ENCODE results near the gene USP4.
A peak's percentile ranks its signal among the peaks of the same experiment; 100 is the strongest.

USP4 gene, protein sequence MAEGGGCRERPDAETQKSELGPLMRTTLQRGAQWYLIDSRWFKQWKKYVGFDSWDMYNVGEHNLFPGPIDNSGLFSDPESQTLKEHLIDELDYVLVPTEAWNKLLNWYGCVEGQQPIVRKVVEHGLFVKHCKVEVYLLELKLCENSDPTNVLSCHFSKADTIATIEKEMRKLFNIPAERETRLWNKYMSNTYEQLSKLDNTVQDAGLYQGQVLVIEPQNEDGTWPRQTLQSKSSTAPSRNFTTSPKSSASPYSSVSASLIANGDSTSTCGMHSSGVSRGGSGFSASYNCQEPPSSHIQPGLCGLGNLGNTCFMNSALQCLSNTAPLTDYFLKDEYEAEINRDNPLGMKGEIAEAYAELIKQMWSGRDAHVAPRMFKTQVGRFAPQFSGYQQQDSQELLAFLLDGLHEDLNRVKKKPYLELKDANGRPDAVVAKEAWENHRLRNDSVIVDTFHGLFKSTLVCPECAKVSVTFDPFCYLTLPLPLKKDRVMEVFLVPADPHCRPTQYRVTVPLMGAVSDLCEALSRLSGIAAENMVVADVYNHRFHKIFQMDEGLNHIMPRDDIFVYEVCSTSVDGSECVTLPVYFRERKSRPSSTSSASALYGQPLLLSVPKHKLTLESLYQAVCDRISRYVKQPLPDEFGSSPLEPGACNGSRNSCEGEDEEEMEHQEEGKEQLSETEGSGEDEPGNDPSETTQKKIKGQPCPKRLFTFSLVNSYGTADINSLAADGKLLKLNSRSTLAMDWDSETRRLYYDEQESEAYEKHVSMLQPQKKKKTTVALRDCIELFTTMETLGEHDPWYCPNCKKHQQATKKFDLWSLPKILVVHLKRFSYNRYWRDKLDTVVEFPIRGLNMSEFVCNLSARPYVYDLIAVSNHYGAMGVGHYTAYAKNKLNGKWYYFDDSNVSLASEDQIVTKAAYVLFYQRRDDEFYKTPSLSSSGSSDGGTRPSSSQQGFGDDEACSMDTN

DNA sequence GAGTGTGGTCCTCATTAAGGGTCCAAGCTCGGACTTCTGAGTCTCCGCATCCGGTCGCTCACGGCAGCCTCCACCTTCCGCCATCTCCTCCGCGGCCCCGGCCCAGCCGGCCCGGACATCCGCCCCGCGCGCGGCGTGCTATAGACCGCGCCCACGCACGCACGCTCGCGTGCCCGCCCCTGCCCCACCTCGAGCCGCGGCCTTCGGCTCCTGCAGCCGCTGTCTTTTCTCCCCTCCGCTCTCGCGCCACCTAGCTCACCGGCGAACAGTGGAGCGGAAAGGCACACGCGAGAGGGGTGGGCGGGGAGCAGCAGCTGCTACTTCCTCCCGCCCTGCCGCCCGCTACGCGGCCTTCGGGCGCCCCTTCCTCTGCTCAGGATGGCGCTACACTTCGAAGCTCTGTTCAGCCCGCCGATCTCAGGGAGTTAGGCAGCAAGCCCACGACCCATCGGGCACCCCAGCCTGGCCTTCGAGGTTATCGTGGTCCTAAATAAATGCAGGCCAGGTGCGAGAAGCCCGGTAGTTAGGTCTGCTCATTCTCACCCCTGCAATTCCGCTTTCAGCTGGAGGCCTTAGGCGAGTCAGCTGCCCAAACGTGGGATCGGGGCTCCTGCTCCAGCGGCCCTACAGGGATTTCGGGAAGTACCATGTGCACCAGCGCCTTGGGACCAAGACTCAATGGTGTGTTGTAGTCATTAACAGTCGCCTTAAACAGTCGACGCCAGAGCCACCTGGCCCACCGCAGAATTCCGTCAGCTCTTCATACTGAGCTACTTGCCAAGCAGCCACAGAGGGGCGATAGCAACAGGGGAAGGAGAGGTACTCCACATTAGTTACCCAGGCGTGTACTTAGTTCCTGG lies at the start of gene USP4:
Gene USP4, minus strand, starts transcription at position 113 of the 860 bp plus-strand sequence. Its CDS starts 29 bp downstream, at position 84.
- H3K4me1 ChIP-seq (ENCODE audit: low read depth, poor library complexity, severe bottlenecking): peaks cover 6% of the 10 kb centered on the region

DNA sequence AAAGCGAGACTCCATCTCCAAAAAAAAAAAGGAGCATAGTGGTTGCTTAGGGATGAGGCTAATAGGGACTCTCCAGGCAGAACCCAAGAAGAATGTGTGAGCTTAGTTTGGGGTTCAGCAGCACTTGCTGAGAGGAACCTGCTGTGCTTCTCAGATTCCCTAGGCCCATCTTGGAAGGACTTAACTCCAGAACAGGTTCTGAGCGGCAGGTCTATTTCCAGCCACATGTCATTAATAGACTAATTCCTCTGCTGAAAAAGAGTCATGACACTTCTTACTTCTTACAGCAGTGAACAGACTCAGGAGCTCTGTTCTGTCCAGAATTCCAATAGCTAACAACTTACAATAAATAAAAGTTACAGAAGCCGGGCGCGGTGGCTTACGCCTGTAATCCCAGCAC lies 49.4 kb upstream of the USP4 start:
- no peak for TF ChIP-seq CTCF (conservative IDR thresholded peaks at IDR 0.05; ENCODE audit: low read depth, low read length)
- no peaks in the 10 kb centered on the region for H3K4me1 ChIP-seq (ENCODE audit: low read depth, poor library complexity, severe bottlenecking)
- no peak overlapping the region for H3K4me2 ChIP-seq
- no peaks in the 10 kb centered on the region for H3K27me3 ChIP-seq (ENCODE audit: insufficient read depth, low read depth)
- H2AFZ ChIP-seq (ENCODE audit: low read depth): no peak overlapping the region
- H3K36me3 ChIP-seq (ENCODE audit: insufficient read depth): no peaks in the 10 kb centered on the region
- H3K27ac ChIP-seq: no peak overlapping the region
- peaks cover 96% of the 10 kb centered on the region for H3K79me2 ChIP-seq (ENCODE audit: insufficient read depth, low read depth)
- no peaks in the 10 kb centered on the region for H4K20me1 ChIP-seq (ENCODE audit: insufficient read depth)
- no peak overlapping the region for H3K4me3 ChIP-seq (IDR thresholded peaks at IDR 0.05; ENCODE audit: insufficient read depth, low read depth, low read length)
- H3K9ac ChIP-seq: no peak overlapping the region

More for the DNA sequence above, at the start of gene USP4:
- Histone ChIP-seq H2AFZ (ENCODE audit: low read depth) (peak within 1 kb of the TSS; percentile 81), H4K20me1 (ENCODE audit: insufficient read depth) (no peaks in the 10 kb centered on the region), H3K9ac (peak within 1 kb of the TSS; percentile 91), H3K79me2 (ENCODE audit: insufficient read depth, low read depth) (peaks cover 25% of the 10 kb centered on the region; the same call in 1 of the 2 replicates), H3K27ac (peak within 1 kb of the TSS; percentile 98), H3K27me3 (ENCODE audit: insufficient read depth, low read depth) (no peaks in the 10 kb centered on the region), H3K4me3 (IDR thresholded peaks at IDR 0.05; ENCODE audit: insufficient read depth, low read depth, low read length) (peak within 1 kb of the TSS; percentile 74), H3K36me3 (ENCODE audit: insufficient read depth) (no peaks in the 10 kb centered on the region), H3K4me2 (peak within 1 kb of the TSS; percentile 77)
- TF ChIP-seq CTCF (conservative IDR thresholded peaks at IDR 0.05; ENCODE audit: low read depth, low read length): no peak; the same call in 1 of the 2 replicates

DNA sequence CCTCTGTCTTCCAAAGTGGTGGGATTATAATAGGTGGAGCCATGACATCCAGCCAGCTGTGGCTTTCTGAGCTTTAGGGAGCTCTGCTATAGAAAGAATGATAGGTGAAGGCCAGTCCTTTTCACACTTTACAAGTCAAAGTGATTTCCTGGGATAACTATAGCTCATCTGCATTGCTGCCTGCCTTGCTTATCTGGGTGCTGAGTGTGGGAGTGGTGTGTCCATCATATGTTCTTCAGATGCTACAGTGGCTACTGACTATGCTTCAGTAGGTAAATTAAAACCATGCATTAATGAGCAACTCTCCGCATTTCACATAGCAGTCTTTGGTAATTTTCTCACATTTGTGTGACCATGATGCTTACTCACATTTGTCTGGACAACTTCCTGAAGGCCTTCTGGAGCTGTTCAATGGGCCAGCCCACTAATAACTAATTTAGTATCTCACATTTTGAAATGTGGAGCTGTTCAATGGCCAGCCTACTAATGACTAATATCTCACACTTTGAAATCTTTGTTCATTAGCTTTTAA lies 48.5 kb upstream of the USP4 start:
- Histone ChIP-seq H3K9ac (no peak overlapping the region), H3K4me2 (no peak overlapping the region), H4K20me1 (ENCODE audit: insufficient read depth) (no peaks in the 10 kb centered on the region), H3K79me2 (ENCODE audit: insufficient read depth, low read depth) (peaks cover 97% of the 10 kb centered on the region), H2AFZ (ENCODE audit: low read depth) (no peak overlapping the region), H3K4me1 (ENCODE audit: low read depth, poor library complexity, severe bottlenecking) (no peaks in the 10 kb centered on the region), H3K4me3 (IDR thresholded peaks at IDR 0.05; ENCODE audit: insufficient read depth, low read depth, low read length) (no peak overlapping the region), H3K27ac (no peak overlapping the region), H3K36me3 (ENCODE audit: insufficient read depth) (no peaks in the 10 kb centered on the region), H3K27me3 (ENCODE audit: insufficient read depth, low read depth) (no peaks in the 10 kb centered on the region)
- TF ChIP-seq CTCF (conservative IDR thresholded peaks at IDR 0.05; ENCODE audit: low read depth, low read length): no peak

DNA sequence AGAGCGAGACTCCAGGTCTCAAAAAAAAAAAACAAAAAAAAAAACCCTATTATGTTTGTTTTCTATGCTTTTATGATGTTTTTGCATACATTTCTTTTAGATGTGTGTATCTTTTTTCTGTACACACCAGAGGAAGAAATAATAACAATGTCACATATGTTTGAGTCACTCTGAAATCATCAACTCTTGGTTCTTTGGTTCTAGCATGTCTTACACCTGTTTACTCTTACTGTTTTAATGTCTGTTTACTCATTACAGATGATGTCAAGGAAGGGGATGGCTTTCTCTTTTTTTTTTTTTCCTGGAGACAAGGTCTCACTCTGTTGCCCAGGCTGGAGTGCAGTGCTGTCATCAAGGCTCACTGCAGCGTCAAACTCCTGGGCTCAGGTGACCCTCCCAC lies 47.9 kb upstream of the USP4 start:
- Histone ChIP-seq H3K4me1 (ENCODE audit: low read depth, poor library complexity, severe bottlenecking) (no peaks in the 10 kb centered on the region), H4K20me1 (ENCODE audit: insufficient read depth) (no peaks in the 10 kb centered on the region), H2AFZ (ENCODE audit: low read depth) (no peak overlapping the region), H3K27me3 (ENCODE audit: insufficient read depth, low read depth) (no peaks in the 10 kb centered on the region), H3K4me3 (IDR thresholded peaks at IDR 0.05; ENCODE audit: insufficient read depth, low read depth, low read length) (no peak overlapping the region), H3K9ac (no peak overlapping the region), H3K27ac (no peak overlapping the region), H3K79me2 (ENCODE audit: insufficient read depth, low read depth) (peaks cover 97% of the 10 kb centered on the region), H3K4me2 (no peak overlapping the region), H3K36me3 (ENCODE audit: insufficient read depth) (no peaks in the 10 kb centered on the region)
- TF ChIP-seq CTCF (conservative IDR thresholded peaks at IDR 0.05; ENCODE audit: low read depth, low read length): no peak

Data from KMS-11 (cell line).